ENCODE results near the gene ROBO3. TPM values are rescaled to one million over a fixed set of nuclear protein-coding genes. Genes with fewer than 3 reads are reported as not detected.

Gene ROBO3
- total RNA-seq (18.0 TPM), polyA plus RNA-seq (18.1 TPM)

GRCh38 chr11:124865181-124865901 is at the start of gene ROBO3:
Gene ROBO3, plus strand, starts transcription at chr11:124865432. Its CDS starts 146 bp downstream, at chr11:124865578.
- no peaks in the 10 kb centered on the region for H3K36me3 ChIP-seq (ENCODE audit: insufficient read depth)
- WGBS, result 2% methylated on average over 53 of the region's 53 CpGs
- H3K27ac ChIP-seq (ENCODE audit: low read depth), result no peak within 1 kb of the TSS
- no peaks in the 10 kb centered on the region for H3K4me1 ChIP-seq (ENCODE audit: insufficient read depth)
- no peak for DNase-seq (ENCODE audit: extremely low spot score)
- no peak within 1 kb of the TSS for H3K4me3 ChIP-seq (ENCODE audit: low read depth, low read length)

- peaks cover 2% of the 10 kb centered on the region for H3K36me3 ChIP-seq (ENCODE audit: insufficient read depth)
- 92% methylated on average over 3 of the region's 3 CpGs for WGBS
- no peak for DNase-seq (ENCODE audit: extremely low spot score)
- H3K4me1 ChIP-seq (ENCODE audit: insufficient read depth), result no peaks in the 10 kb centered on the region
- no peak overlapping the region for H3K27ac ChIP-seq (ENCODE audit: low read depth)
- no peak overlapping the region for H3K4me3 ChIP-seq (ENCODE audit: low read depth, low read length)
These were observed 48.2 kb upstream of the ROBO3 start for GRCh38 chr11:124817036-124817435.

GRCh38 chr11:124821995-124822730 is 43.1 kb upstream of the ROBO3 start:
- 58% methylated on average over 6 of the region's 6 CpGs for WGBS

GRCh38 chr11:124823512-124824376 is 41.5 kb upstream of the ROBO3 start:
- WGBS, result 46% methylated on average over 8 of the region's 8 CpGs
- no peak for DNase-seq (ENCODE audit: extremely low spot score)
- no peaks in the 10 kb centered on the region for H3K4me1 ChIP-seq (ENCODE audit: insufficient read depth)
- no peaks in the 10 kb centered on the region for H3K36me3 ChIP-seq (ENCODE audit: insufficient read depth)
- no peak overlapping the region for H3K27ac ChIP-seq (ENCODE audit: low read depth)
- H3K4me3 ChIP-seq (ENCODE audit: low read depth, low read length), result no peak overlapping the region

More at GRCh38 chr11:124821995-124822730, 43.1 kb upstream of the ROBO3 start:
- Histone ChIP-seq H3K27ac (ENCODE audit: low read depth) (no peak overlapping the region), H3K4me1 (ENCODE audit: insufficient read depth) (no peaks in the 10 kb centered on the region), H3K36me3 (ENCODE audit: insufficient read depth) (no peaks in the 10 kb centered on the region), H3K4me3 (ENCODE audit: low read depth, low read length) (no peak overlapping the region)
- no peak for DNase-seq (ENCODE audit: extremely low spot score)

GRCh38 chr11:124825876-124826275 is 39.4 kb upstream of the ROBO3 start:
- H3K4me3 ChIP-seq (ENCODE audit: low read depth, low read length), result no peak overlapping the region
- H3K27ac ChIP-seq (ENCODE audit: low read depth), result no peak overlapping the region
- no peaks in the 10 kb centered on the region for H3K4me1 ChIP-seq (ENCODE audit: insufficient read depth)
- 69% methylated on average over 3 of the region's 3 CpGs for WGBS
- DNase-seq (ENCODE audit: extremely low spot score), result no peak
- H3K36me3 ChIP-seq (ENCODE audit: insufficient read depth), result no peaks in the 10 kb centered on the region

GRCh38 chr11:124829986-124830385 is 35.2 kb upstream of the ROBO3 start:
- no peak overlapping the region for H3K27ac ChIP-seq (ENCODE audit: low read depth)
- H3K4me1 ChIP-seq (ENCODE audit: insufficient read depth), result no peaks in the 10 kb centered on the region
- no peak for DNase-seq (ENCODE audit: extremely low spot score)
- WGBS, result 69% methylated on average over 3 of the region's 3 CpGs
- no peak overlapping the region for H3K4me3 ChIP-seq (ENCODE audit: low read depth, low read length)
- H3K36me3 ChIP-seq (ENCODE audit: insufficient read depth), result no peaks in the 10 kb centered on the region

GRCh38 chr11:124830749-124831148 is 34.5 kb upstream of the ROBO3 start:
- WGBS, result 85% methylated on average over 3 of the region's 3 CpGs
- H3K4me3 ChIP-seq (ENCODE audit: low read depth, low read length), result no peak overlapping the region

GRCh38 chr11:124831897-124832296 is 33.3 kb upstream of the ROBO3 start:
- H3K36me3 ChIP-seq (ENCODE audit: insufficient read depth), result no peaks in the 10 kb centered on the region
- 94% methylated on average over 2 of the region's 2 CpGs for whole genome bisulfite sequencing
- no peaks in the 10 kb centered on the region for H3K4me1 ChIP-seq (ENCODE audit: insufficient read depth)
- H3K4me3 ChIP-seq (ENCODE audit: low read depth, low read length), result no peak overlapping the region
- H3K27ac ChIP-seq (ENCODE audit: low read depth), result no peak overlapping the region
- DNase-seq (ENCODE audit: extremely low spot score), result no peak

More at GRCh38 chr11:124830749-124831148, 34.5 kb upstream of the ROBO3 start:
- no peak overlapping the region for H3K27ac ChIP-seq (ENCODE audit: low read depth)
- no peak for DNase-seq (ENCODE audit: extremely low spot score)
- no peaks in the 10 kb centered on the region for H3K36me3 ChIP-seq (ENCODE audit: insufficient read depth)
- no peaks in the 10 kb centered on the region for H3K4me1 ChIP-seq (ENCODE audit: insufficient read depth)

- 74% methylated on average over 4 of the region's 4 CpGs for WGBS
- Histone ChIP-seq H3K4me3 (ENCODE audit: low read depth, low read length) (no peak overlapping the region), H3K36me3 (ENCODE audit: insufficient read depth) (no peaks in the 10 kb centered on the region), H3K4me1 (ENCODE audit: insufficient read depth) (no peaks in the 10 kb centered on the region), H3K27ac (ENCODE audit: low read depth) (no peak overlapping the region)
- DNase-seq (ENCODE audit: extremely low spot score), result no peak
These were observed 32.7 kb upstream of the ROBO3 start for GRCh38 chr11:124832571-124832970.

- no peaks in the 10 kb centered on the region for H3K36me3 ChIP-seq (ENCODE audit: insufficient read depth)
- peaks cover 3% of the 10 kb centered on the region for H3K4me1 ChIP-seq (ENCODE audit: insufficient read depth)
- 83% methylated on average over 3 of the region's 3 CpGs for WGBS
- DNase-seq (ENCODE audit: extremely low spot score), result no peak
- no peak overlapping the region for H3K27ac ChIP-seq (ENCODE audit: low read depth)
- no peak overlapping the region for H3K4me3 ChIP-seq (ENCODE audit: low read depth, low read length)
These were observed 30.6 kb upstream of the ROBO3 start for GRCh38 chr11:124834526-124835180.

- no peak overlapping the region for H3K4me3 ChIP-seq (ENCODE audit: low read depth, low read length)
These were observed 29.3 kb upstream of the ROBO3 start for GRCh38 chr11:124835918-124836317.

GRCh38 chr11:124837491-124837856 is 27.8 kb upstream of the ROBO3 start:
- WGBS, result 17% methylated on average over 3 of the region's 3 CpGs
- no peak overlapping the region for H3K27ac ChIP-seq (ENCODE audit: low read depth)
- no peaks in the 10 kb centered on the region for H3K36me3 ChIP-seq (ENCODE audit: insufficient read depth)
- DNase-seq (ENCODE audit: extremely low spot score), result no peak
- no peak overlapping the region for H3K4me3 ChIP-seq (ENCODE audit: low read depth, low read length)
- H3K4me1 ChIP-seq (ENCODE audit: insufficient read depth), result peaks cover 3% of the 10 kb centered on the region

More at GRCh38 chr11:124835918-124836317, 29.3 kb upstream of the ROBO3 start:
- Histone ChIP-seq H3K27ac (ENCODE audit: low read depth) (no peak overlapping the region), H3K36me3 (ENCODE audit: insufficient read depth) (no peaks in the 10 kb centered on the region), H3K4me1 (ENCODE audit: insufficient read depth) (peaks cover 3% of the 10 kb centered on the region)
- WGBS, result 81% methylated on average over 8 of the region's 8 CpGs
- DNase-seq (ENCODE audit: extremely low spot score), result no peak

GRCh38 chr11:124838805-124839127 is 26.5 kb upstream of the ROBO3 start:
- 30% methylated on average over 5 of the region's 5 CpGs for WGBS
- no peak for DNase-seq (ENCODE audit: extremely low spot score)
- no peak overlapping the region for H3K4me3 ChIP-seq (ENCODE audit: low read depth, low read length)
- no peak overlapping the region for H3K27ac ChIP-seq (ENCODE audit: low read depth)
- no peaks in the 10 kb centered on the region for H3K36me3 ChIP-seq (ENCODE audit: insufficient read depth)
- H3K4me1 ChIP-seq (ENCODE audit: insufficient read depth), result peaks cover 3% of the 10 kb centered on the region

Data from urinary bladder (tissue), 4 donors.